Fibroblast of skin of left quadriceps (primary cell): ENCODE data around the gene NBPF1.
"Not testable (repeated sequence)": the region's sequence is repeated elsewhere in the genome, so short reads cannot be mapped to it uniquely, and the experiment has no call there.

Source experiments
- DNase-seq, 2 experiments: peaks; one replicate each; pipeline ENCODE4 v3.0.0-alpha.2; 2013; ENCODE audit warnings: low read depth in 2 of 2

NBPF1 gene

DNA sequence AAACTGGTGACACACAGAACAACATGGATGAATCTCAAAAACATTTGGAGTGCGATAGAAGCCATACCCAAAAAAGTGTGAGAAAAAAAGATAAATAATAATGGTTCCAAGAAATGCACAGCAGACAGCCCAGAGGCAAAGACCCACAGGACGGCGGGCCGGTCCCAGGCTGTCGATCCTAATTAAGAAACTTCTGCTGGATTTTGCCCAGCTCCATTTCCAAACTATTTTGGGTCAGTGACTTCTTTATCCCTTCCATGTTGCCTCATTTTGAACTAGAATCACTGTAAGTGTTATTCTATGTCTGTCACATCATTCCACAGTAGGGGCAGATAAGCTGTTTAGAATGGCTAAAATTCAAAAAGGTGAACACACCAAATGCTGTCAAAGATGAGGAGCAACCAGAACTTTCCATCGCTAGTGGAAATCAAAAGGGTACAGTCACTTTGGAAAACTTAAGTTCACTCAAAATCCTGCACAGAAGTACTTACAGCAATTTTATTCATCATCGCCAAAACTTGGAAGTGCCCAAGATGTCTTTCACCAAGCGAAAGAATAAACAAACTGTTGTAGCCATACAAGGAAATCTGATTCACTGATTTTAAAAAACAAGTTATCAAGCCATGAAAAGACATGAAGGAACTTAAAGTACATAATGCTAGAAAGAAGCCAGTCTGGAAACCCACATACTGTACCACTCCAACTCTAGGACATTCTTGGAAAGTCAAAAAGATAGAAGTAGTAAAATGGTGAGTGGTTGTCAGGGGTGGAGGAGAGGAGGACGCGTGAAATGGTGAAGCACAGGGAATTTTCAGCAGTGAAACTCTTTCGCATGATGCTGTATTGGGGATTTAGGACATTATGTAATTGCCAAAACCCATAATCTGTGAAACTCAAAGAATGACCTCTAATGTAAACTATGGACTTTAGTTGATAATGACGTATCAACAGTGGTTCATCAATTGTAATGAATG is 7.5 kb downstream of the NBPF1 start:
- no peak for DNase-seq

DNA sequence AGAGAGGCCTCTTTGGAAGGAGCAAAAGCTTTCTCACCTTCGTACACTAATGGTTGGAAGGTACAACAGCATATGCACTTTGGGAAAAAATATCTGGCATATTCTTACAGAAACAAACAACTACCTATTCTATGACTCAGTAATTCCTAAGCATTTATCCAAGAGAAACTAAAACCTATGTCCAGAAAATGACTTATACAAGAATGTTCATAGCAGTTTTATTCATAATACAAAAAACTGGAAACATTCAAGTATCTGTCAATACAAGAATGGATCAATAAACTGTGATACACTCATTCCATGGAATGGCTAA is 8.2 kb downstream of the NBPF1 start:
- DNase-seq: no peak

DNA sequence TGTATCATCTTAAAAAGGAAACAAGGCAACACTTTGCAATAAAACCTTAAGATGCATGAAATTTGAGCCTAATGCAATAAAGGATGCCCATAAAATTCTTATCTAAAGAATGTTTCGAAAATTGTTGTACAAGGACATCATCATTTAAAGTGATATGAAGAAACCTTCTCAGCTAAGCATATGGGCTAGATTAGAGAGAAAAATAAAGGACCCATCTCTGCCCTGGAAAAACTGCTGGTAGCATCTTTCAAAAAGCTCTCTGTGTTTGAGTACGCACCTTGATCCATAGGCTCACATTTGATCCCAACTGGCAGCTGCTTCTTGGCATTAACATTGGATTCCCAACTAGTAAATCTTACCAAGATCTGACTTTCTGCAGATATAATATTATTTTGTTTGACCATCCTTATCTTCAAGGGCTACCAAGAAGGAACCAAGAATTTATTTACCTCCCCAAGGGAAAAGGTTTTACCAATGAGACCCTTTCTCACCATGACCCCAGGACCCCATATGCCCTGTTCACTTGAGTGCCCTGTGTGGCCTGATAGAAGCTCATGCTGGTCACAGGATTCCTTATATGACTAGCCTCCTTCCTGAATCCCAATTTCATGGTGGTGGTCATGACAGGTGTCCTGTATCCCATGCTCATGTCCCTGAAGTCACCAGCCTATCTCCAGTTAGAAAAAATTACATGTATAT is 8.7 kb downstream of the NBPF1 start:
- not testable (repeated sequence) for DNase-seq

DNA sequence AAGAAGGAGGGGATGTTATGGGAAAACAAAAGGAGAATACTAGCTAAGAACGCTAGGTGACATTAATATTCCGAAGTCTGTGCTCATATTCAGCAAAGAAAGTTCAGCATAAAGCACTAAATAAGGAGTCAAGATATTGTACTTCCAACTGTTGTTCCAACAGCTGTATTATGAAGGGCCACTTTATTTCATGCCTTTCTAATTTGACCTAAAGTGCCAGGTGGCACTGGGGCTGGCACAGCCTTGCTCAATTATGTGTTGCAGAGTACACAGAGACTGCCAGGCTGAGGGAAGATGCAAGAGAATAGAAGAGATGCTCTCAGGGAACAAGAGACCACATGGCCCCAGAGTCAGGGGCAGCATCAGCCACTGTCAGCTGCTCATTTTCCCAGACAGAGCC is 9.7 kb downstream of the NBPF1 start:
- DNase-seq: not testable (repeated sequence)

DNA sequence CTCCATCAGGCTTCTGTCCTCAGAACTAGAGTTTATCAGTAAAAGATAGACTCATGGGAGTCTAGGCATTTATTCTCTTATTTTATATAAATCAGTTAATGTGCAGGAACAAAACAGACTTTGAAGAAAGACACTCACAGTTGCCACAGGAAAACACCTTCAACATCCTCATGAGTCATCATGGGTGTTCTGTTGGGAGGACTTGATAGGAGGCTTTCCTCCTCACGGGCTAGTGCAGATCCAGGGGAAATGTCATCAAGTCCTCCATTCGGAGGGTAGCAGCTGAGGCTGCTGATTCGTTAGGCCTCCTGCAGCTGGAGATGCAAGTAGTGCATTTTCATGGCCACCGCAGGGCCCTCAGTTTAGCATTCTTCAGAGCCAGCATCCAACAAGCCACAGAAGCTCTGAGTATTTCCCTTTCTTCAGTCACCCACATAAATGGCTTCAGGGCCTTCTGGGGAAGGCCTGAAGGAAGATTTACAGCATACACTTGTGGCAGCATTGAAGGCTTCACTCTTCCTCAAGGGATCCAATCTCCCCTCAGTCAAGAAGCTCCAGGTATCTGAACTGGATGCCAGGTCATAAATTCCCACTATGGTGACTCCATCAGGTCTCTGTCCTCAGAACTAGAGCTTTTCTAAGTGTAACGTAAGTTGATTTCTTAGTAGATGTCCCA is 10.9 kb downstream of the NBPF1 start:
- not testable (repeated sequence) for DNase-seq

DNA sequence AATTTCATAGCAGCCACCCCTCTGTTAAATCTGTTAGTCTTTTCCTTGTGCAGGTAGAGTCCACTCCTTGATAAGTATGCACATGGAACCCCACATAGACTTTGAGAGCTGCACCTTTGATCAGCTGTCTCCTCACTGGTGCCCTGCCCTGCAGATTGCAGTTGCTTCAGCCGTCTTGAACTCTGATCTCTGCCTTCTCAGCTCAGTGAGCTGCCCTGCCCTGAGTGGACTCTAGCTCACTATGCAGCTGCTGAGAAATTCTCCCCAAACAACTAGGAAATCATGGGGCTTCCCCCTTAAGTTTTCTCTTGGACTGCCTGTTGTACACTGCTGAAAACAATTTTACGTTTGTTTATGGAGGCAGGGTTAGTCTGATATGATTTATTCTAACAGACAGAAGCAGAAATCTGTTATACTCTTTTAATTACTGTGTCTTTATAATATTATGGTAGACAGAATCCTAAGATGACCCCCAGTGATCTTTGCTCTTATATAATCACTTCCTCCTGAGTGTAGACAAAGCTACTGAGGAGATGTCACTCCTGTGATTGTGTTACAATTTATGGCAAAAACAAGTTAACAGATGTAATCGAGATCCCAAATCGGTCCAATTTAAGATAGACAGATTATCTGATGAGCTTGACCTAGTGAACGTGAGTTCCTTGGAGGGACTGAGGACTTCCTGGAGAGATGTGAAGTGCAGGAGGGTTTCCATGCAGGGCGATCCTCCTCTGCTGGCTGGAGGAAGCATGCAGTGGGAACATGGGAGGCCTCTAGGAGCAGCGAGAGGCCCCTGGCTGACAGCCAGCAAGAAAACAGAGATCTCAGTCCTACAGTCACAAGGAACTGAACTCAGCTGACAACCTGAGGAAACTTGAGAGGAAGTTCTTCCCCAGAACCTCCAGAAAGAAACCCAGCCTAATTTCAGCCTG is 12.2 kb downstream of the NBPF1 start:
- DNase-seq: not testable (repeated sequence)

DNA sequence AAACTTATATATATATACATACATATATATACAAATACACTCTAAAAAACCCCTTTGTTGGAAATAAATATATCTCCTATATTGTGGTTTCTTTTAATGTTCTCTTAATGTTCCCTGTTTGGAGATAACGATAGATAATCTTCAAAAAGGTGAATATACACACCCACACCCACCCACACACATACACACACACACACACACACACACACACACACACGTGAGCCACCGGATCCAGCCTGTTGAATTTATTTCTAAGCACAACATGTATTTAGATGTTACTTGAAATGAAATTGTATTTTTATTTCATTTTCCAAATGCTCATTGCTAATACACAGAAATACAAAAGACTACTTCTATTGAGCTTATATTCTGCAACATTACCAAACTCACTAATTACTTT is 14.0 kb downstream of the NBPF1 start:
- not testable (repeated sequence) for DNase-seq

DNA sequence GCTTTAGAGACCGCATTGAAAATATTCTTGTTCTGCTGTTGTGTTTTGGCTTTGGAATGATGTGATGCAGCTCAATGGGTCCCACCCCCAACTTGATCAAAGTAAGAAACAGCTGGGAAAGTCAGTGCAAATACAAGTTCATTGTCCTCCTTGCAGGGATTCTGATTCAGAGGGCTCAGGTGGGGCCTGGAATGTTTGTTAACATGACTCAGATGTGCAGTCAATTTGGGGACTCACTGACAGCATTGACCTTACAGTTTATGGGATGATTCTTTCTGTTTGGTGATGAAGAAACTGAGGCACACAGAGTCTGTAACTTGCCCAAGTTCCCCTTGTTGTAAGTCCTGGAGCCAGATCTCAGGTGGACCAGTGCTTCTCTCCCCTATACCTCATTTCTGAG is 18.1 kb downstream of the NBPF1 start:
- not testable (repeated sequence) for DNase-seq

DNA sequence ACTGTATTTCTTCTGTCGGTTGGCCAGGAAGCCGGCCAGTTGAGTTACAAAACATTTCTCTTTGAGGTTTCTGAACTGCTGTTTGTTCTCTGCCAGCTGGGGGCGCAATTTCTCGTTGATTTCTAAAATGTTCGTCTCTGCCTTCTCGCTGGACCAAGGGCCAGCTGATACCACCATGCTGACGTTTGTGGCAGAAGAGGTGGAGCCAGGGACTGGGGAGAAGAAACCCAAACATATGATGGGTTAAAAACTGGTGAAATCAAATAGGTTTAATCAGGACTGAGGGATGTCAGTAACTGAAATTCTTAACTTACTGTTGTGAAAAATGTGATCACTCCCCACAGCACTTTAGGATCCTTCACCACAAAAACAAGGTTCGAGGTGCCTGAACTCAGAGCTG is 21.5 kb downstream of the NBPF1 start:
- DNase-seq: not testable (repeated sequence)

DNA sequence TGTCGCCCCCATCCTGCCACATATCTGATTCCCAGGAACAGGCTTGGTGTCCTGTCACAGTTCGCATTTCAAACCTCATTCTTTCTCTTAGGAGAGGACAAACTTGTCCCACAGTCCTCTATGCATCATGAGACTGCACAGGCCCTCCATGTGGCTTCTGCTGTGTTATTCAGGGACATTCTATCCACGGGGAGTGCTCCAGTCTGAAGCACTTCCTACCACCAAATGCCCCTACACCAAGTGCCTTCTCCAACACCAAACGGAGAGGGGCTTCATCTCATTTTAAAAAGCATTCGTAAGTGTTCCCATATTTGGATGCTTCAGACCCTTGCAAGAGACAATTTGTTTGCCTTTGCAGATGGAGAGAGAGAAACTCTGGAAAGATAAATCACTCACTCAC is 25.3 kb downstream of the NBPF1 start:
- not testable (repeated sequence) for DNase-seq

DNA sequence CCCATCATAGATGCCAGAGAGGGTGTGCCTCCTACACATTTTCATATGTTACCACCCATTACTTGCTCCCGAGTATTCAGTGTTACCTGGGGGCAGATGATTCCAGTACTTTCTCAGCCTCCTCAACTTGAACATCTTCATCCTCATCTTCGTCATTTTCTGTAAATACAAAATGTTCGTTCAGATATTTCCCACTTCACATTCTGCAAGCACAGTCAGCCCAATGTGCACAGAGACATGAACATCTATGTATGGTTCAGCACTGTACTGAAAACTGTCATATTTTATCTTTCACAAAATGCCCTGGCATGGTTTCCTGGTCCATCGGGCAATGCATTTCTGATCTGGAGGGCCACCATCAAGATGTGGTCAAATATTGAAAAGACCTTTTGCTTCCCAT is 25.7 kb downstream of the NBPF1 start:
- DNase-seq: not testable (repeated sequence)

DNA sequence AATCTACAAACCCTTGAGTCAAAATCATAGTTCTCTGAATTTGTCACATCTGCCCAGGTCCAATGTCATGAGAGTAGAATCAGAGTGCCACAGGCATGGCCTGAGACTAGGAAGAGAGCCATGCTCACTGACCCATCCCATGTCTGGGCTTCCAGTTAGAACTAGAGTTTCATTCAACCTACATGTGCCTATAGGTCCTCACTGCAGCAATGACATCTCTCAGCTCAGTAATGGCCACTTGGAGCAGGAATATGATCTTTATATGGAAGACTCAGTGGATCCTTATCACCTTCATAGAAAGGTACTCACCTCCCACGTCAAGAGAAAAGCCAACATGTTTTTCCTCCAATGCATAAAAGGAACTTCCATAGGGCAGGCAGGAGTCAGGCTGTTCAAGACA is 48.0 kb downstream of the NBPF1 start:
- not testable (repeated sequence) for DNase-seq

DNA sequence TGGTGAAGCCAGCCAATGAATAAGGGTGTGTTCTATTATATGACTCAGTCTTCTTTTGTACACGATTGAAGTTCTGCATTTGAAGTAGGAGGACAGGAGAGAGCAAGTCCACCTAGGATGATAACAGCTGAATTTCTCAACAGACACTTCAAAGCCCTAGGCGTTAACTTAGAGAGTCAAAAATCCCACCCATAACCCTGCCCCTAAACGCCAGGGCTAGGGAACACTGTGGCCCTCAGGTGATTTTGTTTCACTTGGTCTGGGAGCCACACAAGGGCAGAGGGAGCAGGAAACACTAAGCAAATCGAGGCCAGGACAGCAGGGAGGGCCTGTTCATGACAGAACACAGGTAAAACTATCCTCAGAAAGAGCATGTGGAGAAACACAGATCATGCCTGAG is 52.3 kb downstream of the NBPF1 start:
- not testable (repeated sequence) for DNase-seq

DNA sequence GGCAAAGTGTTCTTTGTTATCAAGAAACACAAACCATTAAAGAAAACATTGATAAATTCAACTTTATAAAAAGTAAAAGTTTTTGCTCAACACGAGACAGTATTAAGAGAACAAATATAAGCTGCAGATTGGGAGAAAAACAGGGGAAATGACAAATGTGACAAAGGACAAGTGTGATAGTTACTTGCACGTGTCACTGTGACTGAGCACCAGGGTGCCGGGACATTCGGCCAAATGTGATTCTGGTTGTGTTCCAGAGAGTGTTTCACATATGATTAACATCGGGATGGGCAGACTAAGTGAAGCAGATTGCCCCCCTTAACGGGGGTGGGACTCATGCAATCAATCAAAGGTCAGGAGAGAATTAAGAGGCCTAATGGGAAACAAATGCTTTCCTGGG is 52.9 kb downstream of the NBPF1 start:
- not testable (repeated sequence) for DNase-seq

DNA sequence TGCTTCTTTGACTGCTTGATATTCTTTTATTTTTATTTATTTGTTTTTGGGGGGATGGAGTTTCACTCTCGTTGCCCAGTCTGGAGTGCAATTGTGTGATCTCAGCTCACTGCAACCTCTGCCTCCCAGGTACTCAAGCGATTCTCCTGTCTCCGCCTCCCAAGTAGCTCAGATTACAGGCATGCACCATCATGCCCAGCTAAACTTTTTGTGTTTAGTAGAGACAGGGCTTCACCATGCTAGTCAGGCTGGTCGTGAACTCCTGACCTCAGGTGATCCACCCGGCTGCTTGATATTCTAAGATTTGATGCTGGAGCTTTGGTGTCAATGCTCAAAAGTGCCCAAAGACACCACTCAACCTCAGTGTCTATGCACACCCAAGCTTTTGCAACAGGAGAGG is 53.7 kb downstream of the NBPF1 start:
- DNase-seq: not testable (repeated sequence)

DNA sequence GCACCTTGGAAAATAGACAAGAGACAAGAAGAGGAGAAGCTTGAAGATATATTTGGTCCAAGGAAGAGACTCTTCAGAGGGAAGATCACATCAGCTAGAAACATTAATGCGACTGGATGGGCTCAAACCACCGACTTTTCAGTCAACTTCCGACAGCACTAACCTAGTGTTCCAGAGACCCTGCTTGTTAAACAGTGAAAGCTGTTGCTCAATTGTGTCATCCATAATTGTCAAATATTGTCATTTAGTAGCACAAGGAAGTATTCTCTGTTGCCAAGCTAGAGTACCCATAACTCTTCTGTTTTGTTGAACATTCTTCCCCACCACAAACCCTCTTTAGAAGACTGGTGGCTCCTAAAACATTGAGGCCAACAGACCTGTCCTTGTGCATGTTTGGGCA is 56.3 kb downstream of the NBPF1 start:
- not testable (repeated sequence) for DNase-seq

DNA sequence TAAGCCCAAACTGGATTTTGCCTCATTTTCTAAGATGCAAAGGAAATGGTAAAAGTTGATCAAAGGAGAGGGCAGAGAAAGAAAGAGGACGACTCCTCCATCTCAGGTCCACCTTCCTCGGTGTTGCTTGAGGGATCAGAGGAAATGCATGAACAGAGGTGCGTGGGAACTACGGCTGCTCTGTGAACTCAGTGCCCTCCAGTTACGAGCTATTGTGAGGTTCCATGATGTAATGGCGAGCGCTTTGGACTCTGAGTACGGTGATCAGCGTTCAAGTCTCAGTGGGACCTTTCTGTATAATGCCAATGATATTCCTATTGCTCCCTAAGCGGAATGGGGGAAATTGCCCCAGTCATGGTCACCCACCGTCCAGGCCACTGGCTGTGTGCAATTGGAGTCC is 60.1 kb downstream of the NBPF1 start:
- DNase-seq: not testable (repeated sequence)

DNA sequence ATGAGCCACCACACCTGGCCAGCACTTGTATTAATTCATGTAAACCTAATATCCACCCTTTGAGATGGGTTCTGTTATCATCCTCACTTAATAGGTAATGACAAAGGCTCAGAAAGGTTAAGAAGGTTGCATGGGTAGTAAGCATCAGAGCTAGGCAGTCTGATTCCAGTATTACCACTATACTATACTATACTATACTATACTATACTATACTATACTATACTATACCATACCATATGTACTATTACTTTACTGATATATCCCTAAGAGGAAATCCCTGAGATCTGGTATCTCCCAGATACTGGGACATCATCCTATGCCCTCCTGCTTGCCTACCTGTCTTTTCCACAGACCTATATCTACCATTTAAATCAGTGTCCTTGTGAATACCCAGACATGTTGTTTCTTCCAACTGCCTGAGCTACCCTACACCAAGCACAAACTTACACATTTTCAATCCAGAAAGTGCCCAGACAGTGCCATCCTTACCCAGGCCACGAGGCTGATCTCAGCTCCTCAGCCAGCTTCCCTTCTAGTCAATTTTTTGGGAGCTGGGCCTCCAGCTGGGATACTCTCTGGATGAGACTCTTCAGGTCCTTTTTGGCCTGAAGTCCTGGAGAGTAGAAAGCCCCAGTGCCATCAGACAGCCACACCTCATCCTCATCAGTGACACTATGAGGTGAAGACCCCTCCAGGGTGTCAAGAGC is 63.0 kb downstream of the NBPF1 start:
- DNase-seq: not testable (repeated sequence)

DNA sequence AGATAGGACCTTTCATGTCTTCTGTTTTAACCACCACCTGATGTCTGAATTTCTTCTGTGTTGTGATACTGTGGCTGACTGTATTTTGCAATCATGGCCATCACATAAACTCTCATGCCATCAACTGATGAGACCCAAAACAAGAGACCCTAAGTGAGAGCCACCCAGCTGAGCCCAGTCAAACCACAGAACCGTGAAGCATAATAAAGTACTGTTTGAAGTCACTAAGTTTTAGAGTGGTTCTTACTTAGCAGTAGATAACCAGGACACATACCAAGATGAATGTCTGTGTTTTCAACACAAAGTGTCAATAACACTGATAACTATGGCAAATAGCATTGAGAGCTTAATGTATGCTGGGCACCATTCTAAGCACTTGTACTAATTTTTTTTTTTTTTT is 63.8 kb downstream of the NBPF1 start:
- not testable (repeated sequence) for DNase-seq

DNA sequence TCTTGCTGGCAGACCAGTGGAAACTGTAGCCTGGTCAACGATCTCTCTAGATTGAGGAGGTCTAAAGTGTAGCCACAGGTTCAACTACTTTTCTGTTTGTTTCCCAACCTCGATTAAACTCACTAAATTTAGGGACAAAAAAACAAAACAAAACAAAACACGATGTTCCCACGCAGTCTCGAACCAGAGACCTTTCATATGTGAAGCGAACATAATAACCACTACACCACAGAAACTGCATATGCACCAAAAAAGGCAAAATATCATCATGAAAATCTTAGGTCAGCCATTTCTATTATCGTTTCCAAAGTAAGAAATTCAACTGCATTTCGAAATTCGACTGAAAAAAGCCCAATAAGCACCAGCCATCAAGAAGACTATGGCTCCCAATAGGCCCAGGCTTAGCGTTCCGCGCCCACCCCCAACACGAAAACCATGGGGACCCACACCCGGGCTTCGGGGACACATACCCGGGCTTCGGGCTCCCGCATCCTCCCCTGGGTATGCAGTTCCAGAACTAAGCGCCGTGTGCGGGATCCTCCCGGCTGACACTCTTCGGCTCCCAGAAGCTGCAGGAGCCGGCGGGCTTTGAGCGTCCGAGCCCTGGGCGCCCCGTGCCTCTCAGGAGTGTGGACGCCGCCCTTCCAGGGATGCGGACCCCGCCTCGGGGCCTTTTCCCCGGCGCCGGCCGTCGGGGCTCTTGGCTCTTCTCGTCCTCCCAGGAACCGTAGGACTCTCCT is 65.7 kb downstream of the NBPF1 start:
- DNase-seq: not testable (repeated sequence)
